ENCODE data around the gene LINC00632.

- no peak for TF ChIP-seq CTCF (IDR thresholded peaks at IDR 0.05)
- TF ChIP-seq TEAD4 (IDR thresholded peaks at IDR 0.05; ENCODE audit: borderline replicate concordance, insufficient read depth), result no peak
- TF ChIP-seq REST (IDR thresholded peaks at IDR 0.05; ENCODE audit: low read depth, low read length), result no peak
- TF ChIP-seq YY1 (IDR thresholded peaks at IDR 0.05; ENCODE audit: low read depth), result no peak
- TF ChIP-seq CHD2 (IDR thresholded peaks at IDR 0.05; ENCODE audit: low read length, partially characterized antibody), result no peak
- TF ChIP-seq EP300 (IDR thresholded peaks at IDR 0.05; ENCODE audit: borderline replicate concordance in 1 of 2, low read depth in 1 of 2, low read length in 1 of 2), result no peak
- TF ChIP-seq RAD21 (IDR thresholded peaks at IDR 0.05; ENCODE audit: low read length), result no peak
- no peak for TF ChIP-seq ZBTB33 (IDR thresholded peaks at IDR 0.05; ENCODE audit: borderline replicate concordance, low read depth)
- no peak for TF ChIP-seq JUND (IDR thresholded peaks at IDR 0.05)
Measured at GRCh38 chrX:140767646-140768045, 58.1 kb downstream of the LINC00632 start.
